Activated CD8-positive, alpha-beta T cell treated with anti-CD3 and anti-CD28 coated beads for 36 hours (primary cell): ENCODE measurements around the gene TMEM11. TPM values are rescaled to one million over a fixed set of nuclear protein-coding genes. Genes with fewer than 3 reads are reported as not detected.

Experiments used
- ATAC-seq: fragments of 200-7000 bp; cut with Tn5 transposase; one replicate; pipeline ENCODE4 v1.10.0; 2021; ENCODE audit warnings: mild to moderate bottlenecking, moderate library complexity
- CTCF ChIA-PET: fragments of 350-600 bp; sonication (Branson Sonifier 250); formaldehyde crosslinking; loops from one replicate; lab custom pipeline; 2021; ENCODE audit warnings: antibody characterized with exemption; lab: Charles Lee
- POLR2A ChIA-PET: fragments of 350-600 bp; sonication (Branson Sonifier 250); formaldehyde crosslinking; loops from one replicate; lab custom pipeline; 2021; ENCODE audit warnings: antibody characterized with exemption; lab: Charles Lee
- DNase-seq: peaks from one replicate; pipeline ENCODE4 v3.0.0-alpha.2; 2020
- H3K27ac Mint-ChIP-seq: one replicate; pipeline ENCODE4 v1.8.0; 2021; ENCODE audit warnings: mild to moderate bottlenecking, mixed read lengths
- H3K27me3 Mint-ChIP-seq: one replicate; pipeline ENCODE4 v1.8.0; 2021; ENCODE audit warnings: mixed read lengths
- H3K36me3 Mint-ChIP-seq: one replicate; pipeline ENCODE4 v1.8.0; 2021; ENCODE audit warnings: low read depth, mixed read lengths
- H3K4me1 Mint-ChIP-seq: one replicate; pipeline ENCODE4 v1.8.0; 2021; ENCODE audit warnings: low read depth, mixed read lengths
- H3K4me3 Mint-ChIP-seq: one replicate; pipeline ENCODE4 v1.8.0; 2021; ENCODE audit warnings: mild to moderate bottlenecking, moderate library complexity, mixed read lengths
- H3K9me3 Mint-ChIP-seq: one replicate; pipeline ENCODE4 v1.8.0; 2021; ENCODE audit warnings: mixed read lengths
- intact Hi-C: fragments of 100-400 bp; cut with micrococcal nuclease; formaldehyde crosslinking; loops from one replicate; pipeline ENCODE4 v1.10.0; 2022
- total RNA-seq, 2 experiments: library from RNA; stranded (reverse); gene quantifications; one replicate each; pipeline ENCODE4 v1.2.3, GENCODE V29; 2021
- TF ChIP-seq, protein P1 (sequence below): fragments of 200-600 bp; IDR thresholded peaks from one replicate; pipeline ENCODE4 v1.8.0; 2022; ENCODE audit warnings: antibody characterized with exemption, mild to moderate bottlenecking

The TMEM11 gene
- total RNA-seq, 2 experiments from 2014 or later, result 26.2 to 28.9 TPM

DNA sequence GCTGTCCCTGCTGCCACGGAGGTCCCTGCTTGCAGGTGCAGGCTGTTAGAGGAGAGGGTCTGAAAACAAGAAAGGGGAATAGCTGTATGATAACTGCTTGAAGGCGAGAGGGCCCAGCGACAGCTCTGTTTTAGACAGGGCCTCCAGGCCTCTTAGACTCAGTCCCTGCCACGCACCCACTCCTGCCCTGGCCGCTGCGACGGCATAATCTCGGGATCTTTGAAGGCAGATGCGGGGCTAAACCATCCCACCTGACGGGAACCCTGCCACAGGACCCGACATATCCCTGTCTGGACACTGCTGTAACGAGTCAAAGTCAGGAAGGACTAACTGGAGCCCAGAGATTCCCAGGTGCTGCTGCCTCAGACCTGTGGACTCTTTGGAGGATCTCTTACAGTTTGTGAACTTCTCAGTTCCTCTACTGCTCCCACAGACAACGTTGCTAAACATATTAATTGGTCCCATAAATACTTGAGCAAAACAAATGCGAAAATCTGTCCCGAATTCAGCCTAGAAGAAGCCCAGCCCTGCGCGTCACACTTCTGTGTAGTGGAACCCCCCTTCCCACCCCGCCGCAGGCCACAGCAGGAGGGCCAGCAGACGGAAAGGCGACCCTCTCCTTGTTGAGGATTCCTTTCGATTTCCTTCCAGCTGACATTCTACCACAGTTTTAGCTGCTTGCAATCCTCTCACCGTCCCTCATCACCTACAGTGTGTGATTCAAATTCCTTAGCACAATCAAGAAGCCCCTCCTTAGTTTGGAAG is 998 bp upstream of the TMEM11 start:
- DNase-seq, result peak; percentile 25

DNA sequence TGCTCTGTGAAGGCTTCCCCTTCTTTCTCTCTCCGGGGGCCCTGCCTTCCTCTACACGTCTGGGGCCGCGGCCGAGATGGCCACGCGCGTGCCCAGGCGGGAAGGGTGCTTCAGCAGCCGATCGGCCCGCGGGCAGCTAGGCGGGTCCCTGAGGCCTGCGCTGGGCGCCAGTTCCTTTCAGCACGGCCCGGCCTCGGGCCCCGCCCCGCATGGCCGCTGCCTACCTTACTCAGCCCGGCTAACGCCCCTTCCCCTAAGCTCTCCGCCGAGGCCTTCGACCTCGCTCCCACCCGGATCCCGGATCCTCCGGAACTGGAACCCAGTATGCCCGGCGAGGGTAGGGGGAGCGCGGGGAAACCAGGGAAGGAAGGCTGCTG is 335 bp downstream of the TMEM11 start:
- no peaks in the 10 kb centered on the region for H3K9me3 Mint-ChIP-seq
- intact Hi-C loops, result loop anchor here (1.0 kb wide), 1 partner anchor 72 kb away; no protein-coding TSS in a partner anchor
- H3K36me3 Mint-ChIP-seq, result peaks cover 20% of the 10 kb centered on the region
- TF ChIP-seq, protein P1, sequence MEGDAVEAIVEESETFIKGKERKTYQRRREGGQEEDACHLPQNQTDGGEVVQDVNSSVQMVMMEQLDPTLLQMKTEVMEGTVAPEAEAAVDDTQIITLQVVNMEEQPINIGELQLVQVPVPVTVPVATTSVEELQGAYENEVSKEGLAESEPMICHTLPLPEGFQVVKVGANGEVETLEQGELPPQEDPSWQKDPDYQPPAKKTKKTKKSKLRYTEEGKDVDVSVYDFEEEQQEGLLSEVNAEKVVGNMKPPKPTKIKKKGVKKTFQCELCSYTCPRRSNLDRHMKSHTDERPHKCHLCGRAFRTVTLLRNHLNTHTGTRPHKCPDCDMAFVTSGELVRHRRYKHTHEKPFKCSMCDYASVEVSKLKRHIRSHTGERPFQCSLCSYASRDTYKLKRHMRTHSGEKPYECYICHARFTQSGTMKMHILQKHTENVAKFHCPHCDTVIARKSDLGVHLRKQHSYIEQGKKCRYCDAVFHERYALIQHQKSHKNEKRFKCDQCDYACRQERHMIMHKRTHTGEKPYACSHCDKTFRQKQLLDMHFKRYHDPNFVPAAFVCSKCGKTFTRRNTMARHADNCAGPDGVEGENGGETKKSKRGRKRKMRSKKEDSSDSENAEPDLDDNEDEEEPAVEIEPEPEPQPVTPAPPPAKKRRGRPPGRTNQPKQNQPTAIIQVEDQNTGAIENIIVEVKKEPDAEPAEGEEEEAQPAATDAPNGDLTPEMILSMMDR, result no peak
- CTCF ChIA-PET, result interaction anchor here (1.2 to 5.1 kb wide), 6 partner anchors 20 to 170 kb away, joined by 3 to 25 read pairs (median 8); partner anchors contain the start of gene USP22
- DNase-seq (peak; percentile 28), ATAC-seq (peak; percentile 3)
- POLR2A ChIA-PET, result interaction anchor here (0.9 to 2.6 kb wide), 8 partner anchors 8 to 86 kb away, joined by 3 to 14 read pairs (median 4); partner anchors contain the start of gene DHRS7B
- peak overlapping the region; percentile 95 for H3K4me3 Mint-ChIP-seq
- H3K27me3 Mint-ChIP-seq, result no peaks in the 10 kb centered on the region
- H3K27ac Mint-ChIP-seq, result peak overlapping the region; percentile 94
- peaks cover 68% of the 10 kb centered on the region for H3K4me1 Mint-ChIP-seq

More for the DNA sequence above, 998 bp upstream of the TMEM11 start:
- Mint-ChIP-seq H3K4me1 (peaks cover 68% of the 10 kb centered on the region), H3K27me3 (no peaks in the 10 kb centered on the region), H3K27ac (peak overlapping the region; percentile 82), H3K9me3 (no peaks in the 10 kb centered on the region), H3K36me3 (peaks cover 19% of the 10 kb centered on the region), H3K4me3 (peak overlapping the region; percentile 95)
- TF ChIP-seq, protein P1, result no peak
- intact Hi-C loops, result loop anchor here (1.0 kb wide), 1 partner anchor 70 kb away; no protein-coding TSS in a partner anchor
- CTCF ChIA-PET, result interaction anchor here (1.1 to 5.1 kb wide), 6 partner anchors 21 to 172 kb away, joined by 3 to 25 read pairs (median 4); no protein-coding TSS in a partner anchor
- POLR2A ChIA-PET, result interaction anchor here (0.6 to 2.6 kb wide), 6 partner anchors 38 to 89 kb away, joined by 3 to 14 read pairs (median 3); partner anchors contain the start of genes DHRS7B and NATD1
- peak; percentile 0 for ATAC-seq

DNA sequence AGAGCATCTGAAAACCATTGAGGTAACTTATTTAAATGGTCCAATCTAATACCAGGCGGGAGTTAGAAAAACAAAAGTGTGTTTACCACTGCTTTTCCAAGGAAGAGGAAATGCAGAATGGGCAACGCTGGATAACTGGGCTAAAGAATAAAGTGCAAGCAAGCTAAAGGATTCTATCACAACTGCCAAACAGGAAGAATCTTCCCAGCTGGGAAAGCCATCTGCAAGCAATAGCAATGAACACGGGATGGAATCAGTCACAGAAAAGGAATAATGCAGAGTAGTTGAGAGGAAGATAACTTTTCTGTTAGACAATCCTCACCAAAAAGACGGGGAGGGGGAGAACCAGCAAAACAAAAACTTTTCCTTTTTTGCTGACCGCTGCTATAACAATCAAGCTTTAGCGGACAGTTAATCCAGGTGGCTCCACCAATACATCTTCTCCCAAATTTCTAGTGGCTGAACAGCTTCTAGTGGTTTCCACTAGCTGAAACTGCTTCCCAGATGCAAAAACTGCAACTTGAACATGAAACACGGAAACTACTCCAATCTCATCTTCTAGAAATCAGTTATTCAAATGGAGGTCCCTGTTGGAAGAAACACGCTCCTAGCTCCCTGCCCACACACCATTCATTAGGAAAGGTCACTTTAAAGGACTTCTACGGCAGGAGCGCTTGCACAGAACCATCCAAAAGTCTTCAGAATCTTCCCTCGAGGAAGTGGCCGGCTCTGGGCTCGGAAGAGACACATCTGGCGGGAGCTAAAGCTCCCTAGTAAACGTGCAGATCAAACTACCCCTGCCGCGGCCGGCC is 929 bp downstream of the TMEM11 start:
- no peak for DNase-seq
- ATAC-seq, result no peak
- H3K27ac Mint-ChIP-seq, result peak overlapping the region; percentile 94
- H3K4me1 Mint-ChIP-seq, result peaks cover 68% of the 10 kb centered on the region
- ChIA-PET POLR2A (interaction anchor here (0.7 to 2.6 kb wide), 10 partner anchors 9 to 86 kb away, joined by 3 to 14 read pairs (median 4); partner anchors contain the start of gene DHRS7B), CTCF (interaction anchor here (1.2 to 5.1 kb wide), 6 partner anchors 20 to 170 kb away, joined by 3 to 25 read pairs (median 8); partner anchors contain the start of gene USP22)
- TF ChIP-seq, protein P1, result no peak
- H3K36me3 Mint-ChIP-seq, result peaks cover 20% of the 10 kb centered on the region
- H3K9me3 Mint-ChIP-seq, result no peaks in the 10 kb centered on the region
- H3K4me3 Mint-ChIP-seq, result peak overlapping the region; percentile 95
- intact Hi-C loops, result no loop called here
- H3K27me3 Mint-ChIP-seq, result no peaks in the 10 kb centered on the region

DNA sequence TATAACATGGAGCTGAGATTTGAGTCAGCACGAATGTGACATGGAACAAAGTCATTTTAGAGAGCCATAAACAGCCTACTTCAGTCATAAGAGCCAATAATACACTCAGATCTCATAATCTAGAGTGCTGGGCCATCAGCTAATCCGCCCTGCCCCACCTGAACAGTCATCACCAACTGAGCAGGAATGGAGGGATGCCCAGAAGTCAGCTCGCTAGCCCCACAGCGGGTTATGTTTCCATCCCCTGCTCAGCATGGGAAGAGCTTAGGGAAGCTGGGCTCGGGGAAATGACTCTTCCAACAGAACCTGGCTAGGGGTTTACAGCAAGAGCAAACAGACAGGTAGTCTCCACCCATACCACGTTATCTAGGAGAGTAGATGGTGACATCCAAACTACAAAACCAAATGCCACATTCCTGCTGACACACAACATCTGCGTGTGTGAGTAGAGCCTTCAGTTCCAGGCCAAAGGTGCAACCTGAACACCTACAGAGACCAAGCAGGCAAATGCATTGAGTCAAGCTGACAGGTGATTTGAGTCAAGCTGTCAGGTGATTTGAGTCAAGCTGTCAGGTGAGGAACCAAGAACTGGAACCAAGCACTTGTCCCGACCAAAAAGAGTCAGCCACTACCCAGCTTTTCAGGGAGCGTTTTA is 2.0 kb downstream of the TMEM11 start:
- TF ChIP-seq, protein P1, result no peak
- ATAC-seq (no peak), DNase-seq (no peak)
- ChIA-PET CTCF (interaction anchor here (0.9 to 5.1 kb wide), 4 partner anchors 17 to 168 kb away, joined by 3 to 25 read pairs (median 10); partner anchors contain the start of gene USP22), POLR2A (interaction anchor here (0.7 to 2.1 kb wide), 5 partner anchors 11 to 76 kb away, joined by 3 to 10 read pairs (median 4); no protein-coding TSS in a partner anchor)
- intact Hi-C loops, result no loop called here
- Mint-ChIP-seq H3K4me3 (peak overlapping the region; percentile 95), H3K27me3 (no peaks in the 10 kb centered on the region), H3K36me3 (peaks cover 11% of the 10 kb centered on the region), H3K4me1 (peaks cover 57% of the 10 kb centered on the region), H3K27ac (no peak overlapping the region), H3K9me3 (no peaks in the 10 kb centered on the region)
